Type B pancreatic cell (in vitro differentiated cells): Measurements from ENCODE around the gene TMCC3. TPM values are rescaled to one million over a fixed set of nuclear protein-coding genes. Genes with fewer than 3 reads are reported as not detected.

Source experiments
- DNase-seq: peaks from one replicate; pipeline ENCODE4 v3.0.0; 2021; ENCODE audit warnings: mixed read lengths; ENCODE audit not compliant: unreplicated experiment; ENCODE audit errors: extremely low spot score
- H3K27ac Mint-ChIP-seq: 2 replicates; pipeline ENCODE4 v1.8.0; 2021; ENCODE audit warnings: mild to moderate bottlenecking, mixed read lengths
- H3K27me3 Mint-ChIP-seq: 2 replicates; pipeline ENCODE4 v1.8.0; 2021; ENCODE audit warnings: mixed read lengths
- H3K36me3 Mint-ChIP-seq: 2 replicates; pipeline ENCODE4 v1.8.0; 2021; ENCODE audit warnings: mixed read lengths
- H3K4me1 Mint-ChIP-seq: one replicate; pipeline ENCODE4 v1.8.0; 2021; ENCODE audit warnings: mixed read lengths; ENCODE audit not compliant: unreplicated experiment
- H3K4me3 Mint-ChIP-seq: 2 replicates; pipeline ENCODE4 v1.8.0; 2021; ENCODE audit warnings: mild to moderate bottlenecking, mixed read lengths
- H3K9me3 Mint-ChIP-seq: 2 replicates; pipeline ENCODE4 v1.8.0; 2021; ENCODE audit warnings: mixed read lengths
- total RNA-seq: library from RNA; stranded (reverse); gene quantifications from 2 replicates; pipeline ENCODE4 v1.2.1, GENCODE V29; 2021; ENCODE audit warnings: low replicate concordance
- TF ChIP-seq, protein P1 (sequence below): fragments of 200-600 bp; sonication (generic); conservative IDR thresholded peaks from 2 replicates; pipeline ENCODE4 v1.5.0; 2021; ENCODE audit warnings: antibody characterized with exemption, mild to moderate bottlenecking

TMCC3 gene
- total RNA-seq, 1 donor from 2014 or later, result 14.1 TPM

- TF ChIP-seq, protein P1, sequence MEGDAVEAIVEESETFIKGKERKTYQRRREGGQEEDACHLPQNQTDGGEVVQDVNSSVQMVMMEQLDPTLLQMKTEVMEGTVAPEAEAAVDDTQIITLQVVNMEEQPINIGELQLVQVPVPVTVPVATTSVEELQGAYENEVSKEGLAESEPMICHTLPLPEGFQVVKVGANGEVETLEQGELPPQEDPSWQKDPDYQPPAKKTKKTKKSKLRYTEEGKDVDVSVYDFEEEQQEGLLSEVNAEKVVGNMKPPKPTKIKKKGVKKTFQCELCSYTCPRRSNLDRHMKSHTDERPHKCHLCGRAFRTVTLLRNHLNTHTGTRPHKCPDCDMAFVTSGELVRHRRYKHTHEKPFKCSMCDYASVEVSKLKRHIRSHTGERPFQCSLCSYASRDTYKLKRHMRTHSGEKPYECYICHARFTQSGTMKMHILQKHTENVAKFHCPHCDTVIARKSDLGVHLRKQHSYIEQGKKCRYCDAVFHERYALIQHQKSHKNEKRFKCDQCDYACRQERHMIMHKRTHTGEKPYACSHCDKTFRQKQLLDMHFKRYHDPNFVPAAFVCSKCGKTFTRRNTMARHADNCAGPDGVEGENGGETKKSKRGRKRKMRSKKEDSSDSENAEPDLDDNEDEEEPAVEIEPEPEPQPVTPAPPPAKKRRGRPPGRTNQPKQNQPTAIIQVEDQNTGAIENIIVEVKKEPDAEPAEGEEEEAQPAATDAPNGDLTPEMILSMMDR, result no peak
- no peaks in the 10 kb centered on the region for H3K27me3 Mint-ChIP-seq
Observed at GRCh38 chr12:94690198-94690771, 39.9 kb upstream of the TMCC3 start.

GRCh38 chr12:94689646-94690036 is 39.3 kb upstream of the TMCC3 start:
- Mint-ChIP-seq H3K27ac (no peak overlapping the region), H3K9me3 (no peaks in the 10 kb centered on the region), H3K36me3 (no peaks in the 10 kb centered on the region), H3K4me1 (peaks cover 9% of the 10 kb centered on the region), H3K27me3 (no peaks in the 10 kb centered on the region), H3K4me3 (no peak overlapping the region)
- TF ChIP-seq, protein P1, result no peak
- no peak for DNase-seq

More at GRCh38 chr12:94690198-94690771, 39.9 kb upstream of the TMCC3 start:
- Mint-ChIP-seq H3K4me3 (no peak overlapping the region), H3K9me3 (no peaks in the 10 kb centered on the region), H3K27ac (no peak overlapping the region), H3K4me1 (peaks cover 9% of the 10 kb centered on the region), H3K36me3 (no peaks in the 10 kb centered on the region)
- DNase-seq, result no peak

DNA sequence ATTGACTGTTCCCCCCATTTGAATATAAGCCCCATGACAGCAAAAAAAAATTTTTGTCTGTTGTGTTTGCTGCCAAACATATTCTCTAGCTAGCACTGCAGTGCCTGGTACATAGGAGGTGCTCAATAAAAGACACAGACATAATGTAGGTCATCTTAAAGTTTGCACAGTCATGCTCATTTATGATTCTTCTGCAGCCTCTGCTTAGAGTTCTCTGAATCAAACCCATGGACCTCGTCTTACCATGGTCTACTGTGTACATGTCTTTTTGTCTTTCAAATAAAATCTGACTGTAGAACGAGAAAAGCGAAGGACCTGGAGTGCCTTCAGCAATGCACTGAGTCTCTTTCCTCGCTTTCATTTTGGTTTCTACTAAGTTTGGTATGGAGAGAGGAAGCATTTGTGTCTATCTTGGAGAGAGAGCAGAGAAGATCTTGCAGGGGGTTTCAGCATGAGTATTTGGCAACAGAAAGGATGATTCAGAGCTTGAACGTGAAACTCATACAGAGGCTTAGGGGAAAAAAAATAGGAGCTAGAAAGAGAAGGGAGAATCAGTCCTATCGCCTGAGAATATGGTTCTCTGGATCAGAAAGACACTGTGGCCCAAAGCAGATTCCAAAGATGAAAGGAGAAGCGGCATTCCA is 38.8 kb upstream of the TMCC3 start:
- no peak for DNase-seq
- TF ChIP-seq, protein P1, result no peak
- Mint-ChIP-seq H3K27me3 (no peaks in the 10 kb centered on the region), H3K4me1 (peaks cover 9% of the 10 kb centered on the region), H3K9me3 (no peaks in the 10 kb centered on the region), H3K36me3 (no peaks in the 10 kb centered on the region), H3K27ac (no peak overlapping the region), H3K4me3 (no peak overlapping the region)

- Mint-ChIP-seq H3K27me3 (no peaks in the 10 kb centered on the region), H3K27ac (no peak overlapping the region), H3K4me1 (peaks cover 1% of the 10 kb centered on the region), H3K4me3 (no peak overlapping the region), H3K36me3 (no peaks in the 10 kb centered on the region), H3K9me3 (no peaks in the 10 kb centered on the region)
- TF ChIP-seq, protein P1, result no peak
- no peak for DNase-seq
Observed at GRCh38 chr12:94687891-94688290, 37.5 kb upstream of the TMCC3 start.

GRCh38 chr12:94686834-94687628 is 36.7 kb upstream of the TMCC3 start:
- no peaks in the 10 kb centered on the region for H3K4me1 Mint-ChIP-seq
- no peaks in the 10 kb centered on the region for H3K27me3 Mint-ChIP-seq
- no peak overlapping the region for H3K4me3 Mint-ChIP-seq
- H3K27ac Mint-ChIP-seq, result no peak overlapping the region
- TF ChIP-seq, protein P1, result no peak
- H3K9me3 Mint-ChIP-seq, result no peaks in the 10 kb centered on the region
- no peaks in the 10 kb centered on the region for H3K36me3 Mint-ChIP-seq
- no peak for DNase-seq
